Measurements from ENCODE around the gene SLC26A9. TPM values are rescaled to one million over a fixed set of nuclear protein-coding genes. Genes with fewer than 3 reads are reported as not detected.
A peak's percentile ranks its signal among the peaks of the same experiment; 100 is the strongest.

The SLC26A9 gene
- total and polyA plus RNA-seq, 2 donors (not counting 3 experiments of a cell fraction or from before 2014, with no cell fraction given), result 0.10 to 0.20 TPM

- CTCF ChIA-PET, result interaction anchor here (2.3 to 27.5 kb wide), 2 partner anchors 14 to 49 kb away, joined by 10 to 1606 read pairs; no protein-coding TSS in a partner anchor
- no peaks in the 10 kb centered on the region for H3K27me3 ChIP-seq (ENCODE audit: control insufficient read depth in 2 of 2, insufficient read depth in 2 of 2, low read length in 2 of 2)
- no peaks in the 10 kb centered on the region for H3K9me1 ChIP-seq (replicated peaks; ENCODE audit: control insufficient read depth, extremely low read depth, insufficient read depth, low read length)
- dilution Hi-C loops (cut with MboI; ENCODE audit: extremely low pct_ligation_motif_present, low sequenced_read_pairs), result no loop called here
- H3K79me2 ChIP-seq (ENCODE audit: control insufficient read depth, insufficient read depth, low read length), result no peaks in the 10 kb centered on the region
- intact Hi-C loops (cut with micrococcal nuclease), result loop anchor here (1.0 kb wide), 1 partner anchor 119 kb away; the partner anchor contains the start of gene SLC41A1
- no peaks in the 10 kb centered on the region for H4K20me1 ChIP-seq (replicated peaks; ENCODE audit: control insufficient read depth, extremely low read depth, insufficient read depth, low read length)
- H3K4me3 ChIP-seq (replicated peaks in 1 of 3; ENCODE audit: insufficient read depth in 1 of 3, low read depth in 1 of 3, low read length in 3 of 3), result no peak overlapping the region
- POLR2A ChIA-PET, result no interaction called here
- H3K4me2 ChIP-seq (ENCODE audit: insufficient read depth, low read length), result no peak overlapping the region
- H3K9me3 ChIP-seq (replicated peaks; ENCODE audit: control insufficient read depth, insufficient read depth, low read length), result no peaks in the 10 kb centered on the region
- H2AFZ ChIP-seq (ENCODE audit: low read depth, low read length), result no peak overlapping the region
- peaks cover 34% of the 10 kb centered on the region for H3K4me1 ChIP-seq (ENCODE audit: control insufficient read depth, extremely low read depth, insufficient read depth, low read length)
- FAIRE-seq (no peak), DNase-seq (ENCODE audit: low read depth, low spot score) (no peak)
- no peaks in the 10 kb centered on the region for H3K36me3 ChIP-seq (ENCODE audit: control insufficient read depth in 2 of 2, extremely low read depth in 1 of 2, insufficient read depth in 2 of 2, low read length in 2 of 2)
- no peak overlapping the region for H3K9ac ChIP-seq (replicated peaks; ENCODE audit: extremely low read depth, insufficient read depth, low read length)
- no peak for TF ChIP-seq GATA2 (IDR thresholded peaks at IDR 0.05; ENCODE audit: insufficient read depth, insufficient read length, low read depth, low read length)
- TF ChIP-seq POLR2A (IDR thresholded peaks at IDR 0.05; ENCODE audit: low read depth, low read length), result no peak
- TF ChIP-seq MAX (IDR thresholded peaks at IDR 0.05; ENCODE audit: insufficient read depth, insufficient read length), result no peak
- TF ChIP-seq EZH2 (IDR thresholded peaks at IDR 0.05; ENCODE audit: borderline replicate concordance, low read depth, low read length, severe bottlenecking), result no peak
- no peak for TF ChIP-seq CTCF (IDR thresholded peaks at IDR 0.05; ENCODE audit: extremely low read depth in 1 of 2, insufficient read depth in 1 of 2, low read depth in 1 of 2, low read length in 2 of 2)
- TF ChIP-seq POLR2AphosphoS5 (IDR thresholded peaks at IDR 0.05; ENCODE audit: insufficient read depth, low read depth, low read length), result no peak
- peak overlapping the region; percentile 76 for H3K27ac ChIP-seq (ENCODE audit: insufficient read depth, low read depth, low read length)
- BruUV-seq (replicated peaks), result no TSS peak
Measured at GRCh38 chr1:205932776-205933175, 10.5 kb downstream of the SLC26A9 start.
